Activated naive CD8-positive, alpha-beta T cell treated with anti-CD3 and anti-CD28 coated beads, Interleukin-2, amount 50 U/mL, for 24 hours (primary cell): ENCODE measurements around the gene WLS.
"Not testable (repeated sequence)": the region's sequence is repeated elsewhere in the genome, so short reads cannot be mapped to it uniquely, and the experiment has no call there.

ENCODE experiments used
- ATAC-seq: fragments of 150-1000 bp; cut with Tn5 transposase; one replicate; pipeline ENCODE4 v1.10.0; 2021
- DNase-seq: peaks from one replicate; pipeline ENCODE4 v3.0.0; 2021
- H3K27ac Mint-ChIP-seq: one replicate; pipeline ENCODE4 v1.8.0; 2021; ENCODE audit warnings: mild to moderate bottlenecking, mixed read lengths
- H3K27me3 Mint-ChIP-seq: one replicate; pipeline ENCODE4 v1.8.0; 2021; ENCODE audit warnings: mixed read lengths
- H3K36me3 Mint-ChIP-seq: one replicate; pipeline ENCODE4 v1.8.0; 2021; ENCODE audit warnings: low read depth, mixed read lengths
- H3K4me1 Mint-ChIP-seq: one replicate; pipeline ENCODE4 v1.8.0; 2021; ENCODE audit warnings: mixed read lengths
- H3K4me3 Mint-ChIP-seq: one replicate; pipeline ENCODE4 v1.8.0; 2021; ENCODE audit warnings: mild to moderate bottlenecking, moderate library complexity, mixed read lengths
- H3K9me3 Mint-ChIP-seq: one replicate; pipeline ENCODE4 v1.8.0; 2021; ENCODE audit warnings: mixed read lengths

WLS gene

DNA sequence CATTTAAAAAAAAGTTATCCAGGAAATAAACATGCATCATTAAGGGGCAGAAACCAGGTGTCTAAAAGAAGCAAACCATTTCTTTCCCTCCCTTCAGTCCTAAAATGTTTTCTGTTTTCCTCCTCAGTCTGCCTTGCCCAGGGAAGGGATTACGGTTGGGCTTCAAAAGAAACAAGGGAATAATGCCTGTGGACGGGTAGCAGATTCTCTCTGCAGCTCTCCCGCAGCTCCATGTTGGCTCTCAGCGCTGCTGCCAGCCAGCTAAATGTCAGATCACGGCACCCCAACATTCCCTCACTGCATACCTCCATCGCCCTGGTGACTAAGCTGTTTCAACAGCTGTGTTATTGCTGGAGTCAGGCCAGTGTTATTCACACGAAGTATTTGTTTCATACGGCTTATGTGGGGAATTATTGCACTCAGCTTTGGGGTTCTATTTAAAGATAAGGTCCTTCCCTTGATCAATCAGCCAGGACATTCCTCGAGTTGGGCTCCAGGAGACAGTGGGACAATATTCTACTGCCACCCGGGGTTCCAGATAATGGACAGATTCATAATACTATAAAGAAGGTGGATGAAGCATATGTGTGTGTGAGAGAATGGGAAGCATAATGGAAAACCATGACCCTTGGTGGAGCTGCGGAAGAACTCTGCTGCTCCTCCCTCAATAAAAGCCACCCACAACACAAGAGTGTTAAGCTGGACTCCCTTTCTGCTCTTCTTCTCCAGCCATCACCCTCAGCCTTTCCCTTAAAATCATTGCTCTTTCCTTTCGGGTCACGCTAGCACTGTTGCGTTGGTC, 58.2 kb downstream of the WLS start:
- ATAC-seq (no peak), DNase-seq (no peak)
- H3K27me3 Mint-ChIP-seq, result no peaks in the 10 kb centered on the region
- H3K27ac Mint-ChIP-seq, result no peak overlapping the region
- H3K4me3 Mint-ChIP-seq, result no peak overlapping the region
- H3K4me1 Mint-ChIP-seq, result peaks cover 2% of the 10 kb centered on the region
- no peaks in the 10 kb centered on the region for H3K36me3 Mint-ChIP-seq
- no peaks in the 10 kb centered on the region for H3K9me3 Mint-ChIP-seq

GRCh38 chr1:68173283-68173935, 58.9 kb downstream of the WLS start:
- Mint-ChIP-seq H3K9me3 (no peaks in the 10 kb centered on the region), H3K27me3 (no peaks in the 10 kb centered on the region), H3K4me1 (no peaks in the 10 kb centered on the region), H3K4me3 (no peak overlapping the region), H3K36me3 (no peaks in the 10 kb centered on the region), H3K27ac (no peak overlapping the region)
- ATAC-seq (no peak), DNase-seq (no peak)

GRCh38 chr1:68171795-68172194, 60.5 kb downstream of the WLS start:
- H3K36me3 Mint-ChIP-seq, DNase-seq, H3K9me3 Mint-ChIP-seq, ATAC-seq, H3K27ac Mint-ChIP-seq, H3K27me3 Mint-ChIP-seq, H3K4me1 Mint-ChIP-seq, H3K4me3 Mint-ChIP-seq: not testable (repeated sequence)

DNA sequence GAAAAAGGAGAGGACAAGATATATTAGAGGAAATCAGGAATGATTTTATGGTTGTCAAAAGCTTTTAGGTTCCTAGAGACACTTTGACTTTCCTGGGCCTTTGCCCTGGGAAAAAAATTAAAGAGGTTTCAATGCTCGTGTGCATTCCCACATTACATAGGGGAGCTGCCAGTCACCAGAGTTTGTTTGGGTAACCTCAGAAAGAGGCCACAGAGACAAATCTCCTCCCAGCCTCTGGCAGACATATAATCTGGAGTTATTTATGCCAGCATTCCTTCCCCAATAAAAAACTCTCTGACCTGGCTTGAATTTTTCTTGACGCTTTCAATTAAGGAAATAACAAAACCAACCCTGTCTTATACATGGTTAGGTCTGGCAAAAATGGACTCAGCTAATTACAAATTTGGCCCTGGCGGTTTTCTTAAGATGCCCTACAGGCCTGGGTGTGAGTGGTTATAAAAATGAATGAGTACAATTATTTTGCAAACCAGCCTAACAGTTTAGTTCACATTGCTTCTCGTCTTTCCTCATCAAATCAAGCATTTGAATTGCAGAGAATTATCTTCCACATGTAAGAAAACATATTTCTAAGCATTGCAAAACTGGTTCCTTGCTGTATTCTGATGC, 63.7 kb downstream of the WLS start:
- Mint-ChIP-seq H3K4me1 (no peaks in the 10 kb centered on the region), H3K36me3 (no peaks in the 10 kb centered on the region), H3K9me3 (no peaks in the 10 kb centered on the region), H3K27me3 (peaks cover 2% of the 10 kb centered on the region), H3K4me3 (no peak overlapping the region), H3K27ac (no peak overlapping the region)
- DNase-seq (no peak), ATAC-seq (no peak)

DNA sequence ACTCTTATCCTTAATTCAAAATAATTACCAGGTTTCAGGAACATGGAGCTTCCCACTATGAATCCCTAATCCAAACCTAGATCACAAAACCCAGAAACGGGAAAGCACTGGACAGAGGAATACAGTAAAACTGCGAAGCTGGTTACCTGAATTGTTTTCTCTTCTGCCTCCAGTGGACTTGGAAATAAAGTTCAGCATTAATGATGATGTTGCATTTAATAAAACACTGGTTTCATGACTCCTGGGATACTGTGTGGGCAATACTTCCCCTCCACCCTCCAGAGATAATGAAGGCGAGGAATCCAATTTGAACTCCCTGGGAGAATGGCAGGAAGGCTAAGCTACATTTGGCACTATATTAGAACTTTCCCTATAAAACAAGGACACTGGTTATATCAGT, 65.1 kb downstream of the WLS start:
- Mint-ChIP-seq H3K4me1 (no peaks in the 10 kb centered on the region), H3K36me3 (no peaks in the 10 kb centered on the region)

GRCh38 chr1:68166348-68166747, 66.0 kb downstream of the WLS start:
- Mint-ChIP-seq H3K4me1 (peaks cover 3% of the 10 kb centered on the region), H3K27ac (no peak overlapping the region), H3K9me3 (no peaks in the 10 kb centered on the region), H3K27me3 (peaks cover 2% of the 10 kb centered on the region), H3K36me3 (no peaks in the 10 kb centered on the region), H3K4me3 (no peak overlapping the region)
- DNase-seq (no peak), ATAC-seq (no peak)

More for the DNA sequence above, 65.1 kb downstream of the WLS start:
- no peak for DNase-seq
- H3K27ac Mint-ChIP-seq, result no peak overlapping the region
- no peak for ATAC-seq
- H3K4me3 Mint-ChIP-seq, result no peak overlapping the region
- H3K9me3 Mint-ChIP-seq, result no peaks in the 10 kb centered on the region
- peaks cover 2% of the 10 kb centered on the region for H3K27me3 Mint-ChIP-seq

DNA sequence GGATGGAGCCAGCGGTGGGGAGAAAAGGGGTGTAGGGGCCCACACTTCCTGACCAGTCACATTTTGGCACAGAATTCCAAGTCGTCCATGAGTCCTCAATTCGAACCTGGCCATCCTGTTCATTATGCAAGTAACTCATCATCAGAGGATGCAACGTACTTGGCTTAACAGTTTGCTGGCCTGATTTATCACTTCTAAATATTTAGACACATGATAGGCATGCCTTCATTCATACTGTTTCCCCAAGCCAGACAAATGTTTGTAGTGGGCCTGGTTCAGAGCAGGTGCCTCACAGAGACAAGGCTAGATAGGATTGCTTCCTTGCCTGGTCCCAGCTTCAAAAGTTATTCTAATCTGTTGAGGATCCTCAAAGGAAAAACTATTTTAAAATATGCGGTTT, 66.7 kb downstream of the WLS start:
- H3K4me3 Mint-ChIP-seq, result no peak overlapping the region
- no peaks in the 10 kb centered on the region for H3K36me3 Mint-ChIP-seq
- DNase-seq, result no peak
- no peak for ATAC-seq
- peaks cover 3% of the 10 kb centered on the region for H3K4me1 Mint-ChIP-seq
- H3K27me3 Mint-ChIP-seq, result peaks cover 2% of the 10 kb centered on the region
- H3K9me3 Mint-ChIP-seq, result no peaks in the 10 kb centered on the region
- no peak overlapping the region for H3K27ac Mint-ChIP-seq

- Mint-ChIP-seq H3K4me3 (no peak overlapping the region), H3K27ac (no peak overlapping the region), H3K36me3 (no peaks in the 10 kb centered on the region), H3K4me1 (peaks cover 3% of the 10 kb centered on the region), H3K27me3 (peaks cover 2% of the 10 kb centered on the region), H3K9me3 (no peaks in the 10 kb centered on the region)
- ATAC-seq (no peak), DNase-seq (no peak)
Observed at GRCh38 chr1:68164918-68165317, 67.4 kb downstream of the WLS start.

- no peaks in the 10 kb centered on the region for H3K9me3 Mint-ChIP-seq
- peaks cover 2% of the 10 kb centered on the region for H3K27me3 Mint-ChIP-seq
- no peaks in the 10 kb centered on the region for H3K36me3 Mint-ChIP-seq
- no peak for ATAC-seq
- H3K27ac Mint-ChIP-seq, result no peak overlapping the region
- H3K4me1 Mint-ChIP-seq, result peaks cover 3% of the 10 kb centered on the region
- no peak for DNase-seq
- no peak overlapping the region for H3K4me3 Mint-ChIP-seq
Observed at GRCh38 chr1:68163220-68163619, 69.1 kb downstream of the WLS start.

- Mint-ChIP-seq H3K9me3 (no peaks in the 10 kb centered on the region), H3K4me3 (no peak overlapping the region), H3K27me3 (peaks cover 2% of the 10 kb centered on the region), H3K36me3 (no peaks in the 10 kb centered on the region), H3K4me1 (peaks cover 3% of the 10 kb centered on the region), H3K27ac (no peak overlapping the region)
- DNase-seq (no peak), ATAC-seq (no peak)
Observed at GRCh38 chr1:68162761-68163160, 69.6 kb downstream of the WLS start.

DNA sequence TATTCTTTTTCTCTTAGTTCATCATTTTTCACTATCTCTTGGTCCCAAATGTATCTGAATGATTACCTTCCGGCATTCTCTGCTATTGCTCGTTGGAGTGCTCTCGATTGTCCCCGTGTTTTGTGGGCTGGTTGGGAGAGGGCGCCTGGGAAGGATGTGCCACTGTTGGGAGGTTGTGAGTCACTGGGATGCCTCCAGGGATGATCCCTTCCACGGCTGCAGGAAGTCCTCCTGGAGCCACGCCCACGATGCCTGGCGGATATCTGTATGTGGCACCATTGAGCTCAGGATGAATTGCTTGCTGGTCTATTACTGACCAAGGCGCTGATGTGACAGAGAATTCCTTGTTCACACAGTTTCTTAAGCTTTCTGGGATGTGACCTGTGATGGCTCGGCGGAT, 70.7 kb downstream of the WLS start:
- not testable (repeated sequence) for H3K27ac Mint-ChIP-seq, H3K9me3 Mint-ChIP-seq, DNase-seq, H3K27me3 Mint-ChIP-seq, H3K36me3 Mint-ChIP-seq, H3K4me3 Mint-ChIP-seq, ATAC-seq, H3K4me1 Mint-ChIP-seq

- H3K9me3 Mint-ChIP-seq, H3K4me1 Mint-ChIP-seq, DNase-seq, H3K36me3 Mint-ChIP-seq, ATAC-seq, H3K27me3 Mint-ChIP-seq, H3K27ac Mint-ChIP-seq, H3K4me3 Mint-ChIP-seq: not testable (repeated sequence)
Observed at GRCh38 chr1:68160935-68161334, 71.4 kb downstream of the WLS start.

DNA sequence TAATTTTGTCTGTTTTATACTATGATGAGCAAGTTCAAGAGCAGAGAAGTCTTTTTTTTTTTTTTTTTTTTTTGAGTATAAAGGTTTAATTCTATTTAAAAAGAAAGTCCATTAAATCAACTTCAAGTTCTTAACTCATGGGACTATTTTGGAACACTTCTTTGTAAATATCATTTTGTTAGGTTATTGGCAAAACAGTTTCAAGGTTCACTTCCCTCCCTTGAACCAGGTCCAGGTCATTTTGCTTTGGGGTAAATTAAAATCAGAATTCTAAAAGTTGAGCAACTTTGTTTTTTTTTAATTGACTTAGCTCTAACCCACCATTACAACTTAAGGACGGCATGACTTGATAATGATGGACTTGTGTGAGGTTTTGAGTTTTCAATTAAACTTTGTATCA, 72.3 kb downstream of the WLS start:
- Mint-ChIP-seq H3K36me3 (no peaks in the 10 kb centered on the region), H3K4me3 (no peak overlapping the region), H3K27ac (no peak overlapping the region), H3K27me3 (peaks cover 2% of the 10 kb centered on the region), H3K4me1 (peaks cover 3% of the 10 kb centered on the region), H3K9me3 (no peaks in the 10 kb centered on the region)
- ATAC-seq (no peak), DNase-seq (no peak)

GRCh38 chr1:68158837-68159236, 73.5 kb downstream of the WLS start:
- no peak for DNase-seq
- H3K27me3 Mint-ChIP-seq, result no peaks in the 10 kb centered on the region
- peaks cover 3% of the 10 kb centered on the region for H3K4me1 Mint-ChIP-seq
- H3K9me3 Mint-ChIP-seq, result no peaks in the 10 kb centered on the region
- no peak overlapping the region for H3K27ac Mint-ChIP-seq
- no peaks in the 10 kb centered on the region for H3K36me3 Mint-ChIP-seq
- no peak for ATAC-seq
- no peak overlapping the region for H3K4me3 Mint-ChIP-seq

DNA sequence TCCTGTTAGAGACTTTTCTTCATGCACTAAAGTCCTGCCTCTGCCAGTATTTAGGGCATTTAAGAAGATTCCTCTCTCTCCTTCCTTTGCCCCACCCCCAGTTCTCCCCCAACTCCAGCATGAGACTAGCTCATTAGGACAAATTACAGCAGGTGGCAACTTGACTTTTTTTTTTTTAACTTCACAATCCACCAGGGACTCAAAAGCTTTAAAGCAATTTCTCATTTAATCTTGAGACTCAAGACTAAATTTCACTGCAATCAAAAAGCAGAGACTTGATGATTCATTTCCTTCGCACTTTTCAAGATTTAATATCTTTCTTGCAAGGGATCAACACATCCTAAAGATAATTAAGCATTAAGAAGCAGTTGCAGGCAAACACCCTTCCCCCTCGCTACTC, 74.9 kb downstream of the WLS start:
- Mint-ChIP-seq H3K9me3 (no peaks in the 10 kb centered on the region), H3K27ac (no peak overlapping the region), H3K4me3 (no peak overlapping the region), H3K36me3 (no peaks in the 10 kb centered on the region), H3K4me1 (peaks cover 3% of the 10 kb centered on the region), H3K27me3 (no peaks in the 10 kb centered on the region)
- ATAC-seq (no peak), DNase-seq (no peak)
